NB4 (cell line): ENCODE measurements around the gene SMIM32.

Source experiments
- DNase-seq: peaks from one replicate; pipeline ENCODE4 v3.0.0; 2010; ENCODE audit warnings: low read depth
- H3K4me3 ChIP-seq: one replicate; pipeline ENCODE4 v1.5.1; 2011; ENCODE audit warnings: mild to moderate bottlenecking, low read depth, low read length, moderate library complexity
- CTCF ChIP-seq: IDR thresholded peaks from one replicate; pipeline ENCODE4 v1.5.1; 2012; ENCODE audit warnings: low read depth, low read length
- MYC ChIP-seq: IDR thresholded peaks from 2 replicates; pipeline ENCODE4 v1.6.1; 2011; ENCODE audit warnings: low read depth, low read length
- POLR2A ChIP-seq: IDR thresholded peaks from 2 replicates; pipeline ENCODE4 v1.6.1; 2011; ENCODE audit warnings: mild to moderate bottlenecking; ENCODE audit not compliant: insufficient read length; ENCODE audit errors: extremely low read depth
- TF ChIP-seq, protein P1 (sequence below): IDR thresholded peaks from 2 replicates; pipeline ENCODE4 v1.6.1; 2011; ENCODE audit warnings: low read depth, low read length

SMIM32 gene

GRCh38 chr5:136222580-136223235 lies 29.7 kb upstream of the SMIM32 start:
- H3K4me3 ChIP-seq: no peak overlapping the region
- no peak for TF ChIP-seq CTCF
- no peak for TF ChIP-seq POLR2A
- TF ChIP-seq, protein P1, sequence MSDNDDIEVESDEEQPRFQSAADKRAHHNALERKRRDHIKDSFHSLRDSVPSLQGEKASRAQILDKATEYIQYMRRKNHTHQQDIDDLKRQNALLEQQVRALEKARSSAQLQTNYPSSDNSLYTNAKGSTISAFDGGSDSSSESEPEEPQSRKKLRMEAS: no peak
- no peak for TF ChIP-seq MYC
- no peak for DNase-seq

GRCh38 chr5:136221340-136221739 lies 28.4 kb upstream of the SMIM32 start:
- H3K4me3 ChIP-seq: no peak overlapping the region
- no peak for DNase-seq
- TF ChIP-seq CTCF: no peak
- TF ChIP-seq MYC: no peak
- no peak for TF ChIP-seq POLR2A
- TF ChIP-seq, protein P1: no peak

DNA sequence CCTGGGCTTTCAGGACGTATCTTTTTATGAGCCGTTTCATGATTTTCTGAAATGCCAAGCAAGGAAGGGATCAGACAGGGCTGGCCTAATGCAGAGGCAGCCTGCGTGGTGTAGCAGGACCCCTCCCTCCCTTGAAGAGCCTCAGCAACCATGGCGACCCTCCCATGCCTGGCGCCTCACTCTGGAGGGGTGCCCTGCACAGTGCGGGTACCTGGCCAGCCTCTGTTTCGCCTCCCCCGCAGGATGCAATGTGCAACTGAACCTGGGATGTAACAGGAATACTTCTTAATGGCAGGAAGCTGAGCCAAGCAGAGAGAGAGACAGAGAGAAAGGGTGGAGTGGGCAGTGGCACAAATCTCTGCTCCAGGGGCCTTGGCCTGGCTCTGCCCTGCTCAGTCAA lies 23.3 kb upstream of the SMIM32 start:
- no peak for DNase-seq
- no peak overlapping the region for H3K4me3 ChIP-seq
- TF ChIP-seq POLR2A (no peak), CTCF (no peak), MYC (no peak)
- TF ChIP-seq, protein P1: no peak

DNA sequence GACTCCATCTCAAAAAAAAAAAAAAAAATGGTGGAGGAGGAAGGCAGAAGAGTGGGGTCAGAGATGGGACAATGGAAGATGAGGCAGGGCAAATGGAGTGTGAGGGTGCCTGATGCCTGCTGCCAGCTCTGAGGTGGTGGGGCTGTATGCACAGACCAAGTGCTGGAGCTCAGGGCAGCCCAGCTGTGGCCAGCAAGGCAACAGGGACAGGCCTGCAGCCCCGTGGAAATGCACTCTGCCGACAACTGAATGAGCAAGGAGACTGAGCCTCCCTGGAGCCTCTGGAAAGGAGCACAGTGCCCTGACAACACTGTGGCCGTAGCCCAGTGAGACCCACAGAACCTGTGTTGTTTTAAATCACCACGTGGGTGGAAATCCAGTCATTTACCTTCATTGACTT lies 22.9 kb upstream of the SMIM32 start:
- no peak overlapping the region for H3K4me3 ChIP-seq
- TF ChIP-seq CTCF (no peak), MYC (no peak), POLR2A (no peak)
- TF ChIP-seq, protein P1: no peak
- DNase-seq: no peak

DNA sequence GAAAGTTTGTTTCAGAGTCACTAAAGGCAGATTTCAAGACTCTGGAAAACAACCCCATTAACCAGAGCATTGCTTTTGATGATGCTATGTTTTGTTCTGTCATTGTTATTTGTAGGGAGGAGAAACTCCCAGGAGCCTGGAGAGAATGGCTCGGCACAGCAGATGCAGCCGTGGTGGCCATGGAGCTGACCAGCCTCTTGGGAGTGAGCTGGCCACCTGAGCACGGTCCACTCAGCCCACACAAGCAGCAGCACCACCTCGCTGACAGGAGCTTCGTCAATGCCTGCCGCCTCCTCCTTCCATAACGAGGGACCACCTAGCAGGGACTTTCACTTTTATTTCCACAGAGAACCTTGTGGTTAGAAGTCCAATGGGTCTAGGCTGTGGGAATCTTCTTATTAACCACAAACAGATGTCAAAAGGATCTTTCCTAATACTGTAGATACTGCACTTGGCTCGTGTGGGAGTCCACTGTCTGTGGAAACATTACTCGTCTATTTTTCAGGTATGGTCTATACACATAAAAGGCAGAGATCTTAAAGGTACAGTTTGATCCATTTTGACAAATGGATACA lies 21.0 kb upstream of the SMIM32 start:
- DNase-seq: no peak
- TF ChIP-seq MYC: no peak
- TF ChIP-seq POLR2A: no peak
- no peak for TF ChIP-seq CTCF
- TF ChIP-seq, protein P1: no peak
- no peak overlapping the region for H3K4me3 ChIP-seq
